ENCODE data around the gene NEDD8. TPM values are rescaled to one million over a fixed set of nuclear protein-coding genes. Genes with fewer than 3 reads are reported as not detected.
A peak's percentile ranks its signal among the peaks of the same experiment; 100 is the strongest.

Gene NEDD8
- total and polyA plus RNA-seq, 2 of the 4 experiments (the other 2 are of a cell fraction): 167 to 375 TPM

DNA sequence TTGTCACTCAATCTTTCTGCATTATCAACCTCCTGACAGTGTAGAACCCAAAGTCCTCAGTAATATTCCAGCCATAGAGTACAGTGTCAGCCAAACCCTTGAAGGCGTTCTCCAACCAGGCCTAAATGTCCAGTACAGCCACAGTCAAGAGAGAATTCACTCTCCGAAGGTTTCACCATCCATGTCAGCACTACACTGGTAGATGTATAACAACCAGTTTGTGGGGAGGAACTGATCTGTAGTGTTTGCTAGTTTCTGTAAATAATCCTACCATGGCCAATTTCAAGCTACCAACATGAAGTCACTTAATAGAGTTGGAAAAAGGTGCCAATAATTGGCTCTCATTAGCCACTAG, 15.8 kb downstream of the NEDD8 start:
- Histone ChIP-seq H3K56ac (ENCODE audit: extremely low read depth, insufficient read depth, low read length) (no peak overlapping the region), H4K5ac (ENCODE audit: low read depth, low read length) (no peak overlapping the region), H2AFZ (replicated peaks; ENCODE audit: low read length, poor library complexity) (no peak overlapping the region), H3K4me2 (ENCODE audit: low read depth, low read length) (peak overlapping the region; percentile 37), H3K23ac (ENCODE audit: low read depth, low read length) (0 out of 2 replicates have a peak overlapping the region, but pooled peaks have one; percentile 14), H2BK15ac (ENCODE audit: low read depth, low read length) (no peak overlapping the region), H3K9me3 (ENCODE audit: control insufficient read depth, insufficient read depth, low read length) (no peaks in the 10 kb centered on the region), H2AK9ac (replicated peaks; ENCODE audit: low read depth, low read length, poor library complexity) (peak overlapping the region; percentile 98), H3K4ac (ENCODE audit: low read depth, low read length) (peak overlapping the region; percentile 42; the same call in 1 of the 2 replicates), H3K14ac (replicated peaks; ENCODE audit: low read depth, low read length) (0 out of 2 replicates have a peak overlapping the region, but pooled peaks have one; percentile 21), H2AK5ac (ENCODE audit: low read depth, low read length) (peak overlapping the region; percentile 39; the same call in 1 of the 2 replicates), H4K91ac (ENCODE audit: insufficient read depth, low read depth, low read length) (no peak overlapping the region), H3K27me3 (ENCODE audit: control insufficient read depth, insufficient read depth, low read length) (no peaks in the 10 kb centered on the region), H3K4me3 (ENCODE audit: insufficient read depth, low read depth, low read length) (no peak overlapping the region; the same call in 1 of the 2 replicates), H3K9ac (ENCODE audit: low read depth, low read length) (no peak overlapping the region), H3K18ac (ENCODE audit: low read depth, low read length) (no peak overlapping the region), H4K8ac (ENCODE audit: low read depth in 2 of 2, low read length in 2 of 2) (peak overlapping the region in 1 of 2 experiments; percentile 44; a peak in 1 of 4 replicates), H2BK5ac (ENCODE audit: low read depth, low read length, poor library complexity, severe bottlenecking) (peak overlapping the region; percentile 4), H3K4me1 (ENCODE audit: control insufficient read depth, insufficient read depth, low read length) (peaks cover 2% of the 10 kb centered on the region), H2BK20ac (ENCODE audit: low read depth, low read length) (no peak overlapping the region), H3K79me1 (ENCODE audit: low read depth in 1 of 2, low read length in 2 of 2) (peaks cover 16 to 66% of the 10 kb centered on the region in 2 experiments), H3K36me3 (ENCODE audit: control insufficient read depth, insufficient read depth, low read length) (peaks cover 9% of the 10 kb centered on the region), H3K9me1 (ENCODE audit: insufficient read depth, low read length) (0 out of 2 replicates have a peak, but pooled peaks cover 12% of the 10 kb centered on the region), H4K20me1 (ENCODE audit: insufficient read depth, low read length) (no peaks in the 10 kb centered on the region; the same call in 1 of the 2 replicates), H3K27ac (ENCODE audit: insufficient read depth, low read length) (no peak overlapping the region), H2BK120ac (ENCODE audit: low read depth, low read length) (no peak overlapping the region)
- ATAC-seq (ENCODE audit: low read depth) (no peak), DNase-seq (no peak)
- ChIA-PET POLR2A (ENCODE audit: unreplicated experiment) (no interaction called here), CTCF (interaction anchor here (1.8 kb wide), 1 partner anchor 12 kb away, joined by 7 read pairs; no protein-coding TSS in a partner anchor)
- in situ Hi-C loops (cut with MboI; ENCODE audit: low sequenced_read_pairs) (no loop called here), intact Hi-C loops (cut with micrococcal nuclease) (loop anchor here (1.0 to 10.0 kb wide), 3 partner anchors 16 to 218 kb away; partner anchors contain the start of genes GMPR2 and NEDD8), dilution Hi-C loops (cut with HindIII; ENCODE audit: low sequenced_read_pairs, unreplicated experiment) (no loop called here)
- WGBS, 2 experiments (ENCODE audit: extremely low coverage in 2 of 2, insufficient read length in 1 of 2): no CpG with 5 or more reads among the region's 2 CpGs
- BruUV-seq (replicated peaks): no TSS peak
- TF ChIP-seq, protein P1, sequence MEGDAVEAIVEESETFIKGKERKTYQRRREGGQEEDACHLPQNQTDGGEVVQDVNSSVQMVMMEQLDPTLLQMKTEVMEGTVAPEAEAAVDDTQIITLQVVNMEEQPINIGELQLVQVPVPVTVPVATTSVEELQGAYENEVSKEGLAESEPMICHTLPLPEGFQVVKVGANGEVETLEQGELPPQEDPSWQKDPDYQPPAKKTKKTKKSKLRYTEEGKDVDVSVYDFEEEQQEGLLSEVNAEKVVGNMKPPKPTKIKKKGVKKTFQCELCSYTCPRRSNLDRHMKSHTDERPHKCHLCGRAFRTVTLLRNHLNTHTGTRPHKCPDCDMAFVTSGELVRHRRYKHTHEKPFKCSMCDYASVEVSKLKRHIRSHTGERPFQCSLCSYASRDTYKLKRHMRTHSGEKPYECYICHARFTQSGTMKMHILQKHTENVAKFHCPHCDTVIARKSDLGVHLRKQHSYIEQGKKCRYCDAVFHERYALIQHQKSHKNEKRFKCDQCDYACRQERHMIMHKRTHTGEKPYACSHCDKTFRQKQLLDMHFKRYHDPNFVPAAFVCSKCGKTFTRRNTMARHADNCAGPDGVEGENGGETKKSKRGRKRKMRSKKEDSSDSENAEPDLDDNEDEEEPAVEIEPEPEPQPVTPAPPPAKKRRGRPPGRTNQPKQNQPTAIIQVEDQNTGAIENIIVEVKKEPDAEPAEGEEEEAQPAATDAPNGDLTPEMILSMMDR (conservative IDR thresholded peaks at IDR 0.05; ENCODE audit: low read depth, low read length): no peak
- TF ChIP-seq SMC3 (IDR thresholded peaks at IDR 0.05; ENCODE audit: low read depth, low read length): no peak
- TF ChIP-seq NFE2L2 (IDR thresholded peaks at IDR 0.05; ENCODE audit: low read depth, low read length): no peak
- TF ChIP-seq BHLHE40 (IDR thresholded peaks at IDR 0.05; ENCODE audit: low read depth, low read length): no peak

Data from IMR-90 (cell line).